Measurements from ENCODE around the gene IRF4.

Gene IRF4

DNA sequence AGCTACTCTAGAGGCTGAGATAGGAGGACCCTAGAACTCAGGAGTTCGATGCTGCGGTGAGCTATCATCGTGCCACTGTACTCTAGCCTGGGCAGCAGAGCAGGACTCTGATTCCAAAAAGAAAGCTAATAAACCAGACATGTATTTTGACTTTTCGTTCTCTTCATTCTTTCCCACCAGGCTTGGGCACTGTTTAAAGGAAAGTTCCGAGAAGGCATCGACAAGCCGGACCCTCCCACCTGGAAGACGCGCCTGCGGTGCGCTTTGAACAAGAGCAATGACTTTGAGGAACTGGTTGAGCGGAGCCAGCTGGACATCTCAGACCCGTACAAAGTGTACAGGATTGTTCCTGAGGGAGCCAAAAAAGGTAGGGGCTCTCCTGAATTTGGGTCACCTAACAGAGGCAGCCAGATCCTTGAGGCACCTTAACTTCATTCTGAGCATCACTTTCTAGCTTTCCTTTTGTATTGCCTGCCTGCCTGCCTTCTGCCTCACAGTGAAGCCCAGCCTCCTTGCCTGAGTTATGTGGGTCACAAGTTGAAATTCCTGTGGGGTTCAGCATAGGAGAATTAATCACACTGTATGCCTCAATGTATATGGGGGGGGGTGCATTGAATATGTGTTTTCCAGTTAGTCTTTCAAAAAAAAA, 3.2 kb downstream of the IRF4 start:
- H2BK12ac ChIP-seq (ENCODE audit: low read length), result peak overlapping the region; percentile 38
- no peak overlapping the region for H3K4me2 ChIP-seq (ENCODE audit: low read length)
- no peak overlapping the region for H3K14ac ChIP-seq (ENCODE audit: low read length)
- no peak overlapping the region for H3K4ac ChIP-seq (ENCODE audit: low read depth, low read length)
- H4K12ac ChIP-seq (ENCODE audit: low read depth, low read length), result no peak overlapping the region
- H4K91ac ChIP-seq (ENCODE audit: low read depth, low read length), result no peak overlapping the region
- H3K27ac ChIP-seq (ENCODE audit: low read depth, low read length), result no peak overlapping the region
- H3K4me1 ChIP-seq (ENCODE audit: control insufficient read depth in 1 of 2, insufficient read depth in 2 of 2, low read length in 2 of 2), result peaks cover 34 to 37% of the 10 kb centered on the region in 2 experiments
- H3K18ac ChIP-seq (ENCODE audit: low read length), result no peak overlapping the region
- no peak overlapping the region for H2AFZ ChIP-seq (ENCODE audit: insufficient read depth, low read length, poor library complexity)
- H3K4me3 ChIP-seq (ENCODE audit: low read depth, low read length), result no peak overlapping the region
- H3K79me1 ChIP-seq (ENCODE audit: low read length), result peaks cover 2% of the 10 kb centered on the region
- H2BK120ac ChIP-seq (ENCODE audit: insufficient read depth, low read length, poor library complexity), result no peak overlapping the region
- H3K23ac ChIP-seq (ENCODE audit: low read length), result no peak overlapping the region
- H4K8ac ChIP-seq (ENCODE audit: low read depth, low read length), result no peak overlapping the region
- WGBS (ENCODE audit: extremely low coverage, insufficient coverage, insufficient read length), result no CpG with 5 or more reads among the region's 13 CpGs
- H3K36me3 ChIP-seq (ENCODE audit: control insufficient read depth in 1 of 2, insufficient read depth in 2 of 2, low read length in 2 of 2), result no peaks in the 10 kb centered on the region
- H2AK5ac ChIP-seq (ENCODE audit: low read length), result no peak overlapping the region
- H3K9ac ChIP-seq (ENCODE audit: low read length), result no peak overlapping the region
- H3K79me2 ChIP-seq (ENCODE audit: control insufficient read depth, insufficient read depth, low read length, poor library complexity), result no peaks in the 10 kb centered on the region
- no peak overlapping the region for H2BK5ac ChIP-seq (ENCODE audit: low read depth, low read length, poor library complexity)
- H3K27me3 ChIP-seq (ENCODE audit: insufficient read depth, low read length), result peaks cover 36% of the 10 kb centered on the region
- no peak for DNase-seq
- H3K9me3 ChIP-seq (ENCODE audit: insufficient read depth, low read depth, low read length), result peaks cover 4% of the 10 kb centered on the region

DNA sequence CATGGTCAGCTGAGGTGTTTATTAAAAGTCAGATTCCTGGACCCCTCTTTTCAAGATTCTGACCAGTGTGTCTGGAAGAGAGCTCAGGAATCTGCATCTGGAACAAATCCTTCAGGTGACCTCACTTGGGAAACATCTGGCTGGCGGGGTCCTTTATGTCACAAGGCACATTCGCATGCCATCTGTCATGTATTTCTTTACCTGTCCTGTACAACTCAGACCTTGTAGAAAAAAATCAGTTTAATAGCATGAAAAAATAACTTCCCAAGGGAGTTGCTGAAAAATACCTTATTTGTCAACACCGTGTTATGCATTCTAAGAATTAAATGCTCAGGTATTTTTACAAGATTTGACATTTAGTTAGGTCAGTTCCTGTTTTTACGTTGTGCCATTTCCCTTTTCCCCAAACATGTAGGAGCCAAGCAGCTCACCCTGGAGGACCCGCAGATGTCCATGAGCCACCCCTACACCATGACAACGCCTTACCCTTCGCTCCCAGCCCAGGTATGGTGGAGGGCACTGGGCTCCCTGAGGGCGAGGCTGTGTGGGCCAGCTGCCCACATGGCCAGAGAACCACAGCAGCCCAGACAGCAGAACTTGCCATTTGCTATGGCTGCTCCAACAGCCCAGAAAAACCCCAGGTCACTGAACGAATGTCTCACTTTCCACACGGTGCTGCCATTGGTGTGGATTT, 4.0 kb downstream of the IRF4 start:
- Histone ChIP-seq H2BK120ac (ENCODE audit: insufficient read depth, low read length, poor library complexity) (peak overlapping the region; percentile 26), H2BK12ac (ENCODE audit: low read length) (peak overlapping the region; percentile 80), H2AFZ (ENCODE audit: insufficient read depth, low read length, poor library complexity) (no peak overlapping the region), H3K79me1 (ENCODE audit: low read length) (peaks cover 2% of the 10 kb centered on the region), H3K4me2 (ENCODE audit: low read length) (peak overlapping the region; percentile 14), H3K4me1 (ENCODE audit: control insufficient read depth in 1 of 2, insufficient read depth in 2 of 2, low read length in 2 of 2) (peaks cover 34 to 37% of the 10 kb centered on the region in 2 experiments), H3K14ac (ENCODE audit: low read length) (peak overlapping the region; percentile 64), H2AK5ac (ENCODE audit: low read length) (peak overlapping the region; percentile 39), H3K36me3 (ENCODE audit: control insufficient read depth in 1 of 2, insufficient read depth in 2 of 2, low read length in 2 of 2) (no peaks in the 10 kb centered on the region), H2BK5ac (ENCODE audit: low read depth, low read length, poor library complexity) (peak overlapping the region; percentile 21), H4K8ac (ENCODE audit: low read depth, low read length) (peak overlapping the region; percentile 42), H3K27me3 (ENCODE audit: insufficient read depth, low read length) (peaks cover 34% of the 10 kb centered on the region), H3K23ac (ENCODE audit: low read length) (no peak overlapping the region), H3K9ac (ENCODE audit: low read length) (no peak overlapping the region), H3K18ac (ENCODE audit: low read length) (peak overlapping the region; percentile 85), H3K79me2 (ENCODE audit: control insufficient read depth, insufficient read depth, low read length, poor library complexity) (no peaks in the 10 kb centered on the region), H3K4ac (ENCODE audit: low read depth, low read length) (no peak overlapping the region), H3K4me3 (ENCODE audit: low read depth, low read length) (no peak overlapping the region), H4K12ac (ENCODE audit: low read depth, low read length) (no peak overlapping the region), H3K27ac (ENCODE audit: low read depth, low read length) (peak overlapping the region; percentile 9), H4K91ac (ENCODE audit: low read depth, low read length) (peak overlapping the region; percentile 70), H3K9me3 (ENCODE audit: insufficient read depth, low read depth, low read length) (peaks cover 4% of the 10 kb centered on the region)
- WGBS (ENCODE audit: extremely low coverage, insufficient coverage, insufficient read length), result no CpG with 5 or more reads among the region's 10 CpGs
- peak in 1 of 2 donors; percentile 27 for DNase-seq

DNA sequence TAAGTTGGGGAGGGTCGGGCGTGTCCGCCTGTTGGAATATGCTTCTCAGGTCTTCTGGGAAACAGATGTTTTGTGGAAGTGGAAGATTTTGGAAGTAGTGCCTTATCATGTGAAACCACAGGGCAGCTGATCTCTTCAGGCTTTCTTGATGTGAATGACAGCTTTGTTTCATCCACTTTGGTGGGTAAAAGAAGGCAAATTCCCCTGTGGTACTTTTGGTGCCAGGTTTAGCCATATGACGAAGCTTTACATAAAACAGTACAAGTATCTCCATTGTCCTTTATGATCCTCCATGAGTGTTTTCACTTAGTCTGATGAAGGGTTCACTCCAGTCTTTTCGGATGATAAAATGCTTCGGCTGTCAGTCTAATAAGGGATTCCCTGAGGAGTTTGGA, 4.6 kb downstream of the IRF4 start:
- Histone ChIP-seq H3K27me3 (ENCODE audit: insufficient read depth, low read length) (peaks cover 29% of the 10 kb centered on the region), H3K9ac (ENCODE audit: low read length) (no peak overlapping the region), H2AK5ac (ENCODE audit: low read length) (peak overlapping the region; percentile 39), H3K79me2 (ENCODE audit: control insufficient read depth, insufficient read depth, low read length, poor library complexity) (no peaks in the 10 kb centered on the region), H3K4me2 (ENCODE audit: low read length) (no peak overlapping the region), H2BK120ac (ENCODE audit: insufficient read depth, low read length, poor library complexity) (no peak overlapping the region), H3K4ac (ENCODE audit: low read depth, low read length) (no peak overlapping the region), H3K23ac (ENCODE audit: low read length) (no peak overlapping the region), H4K91ac (ENCODE audit: low read depth, low read length) (peak overlapping the region; percentile 70), H3K14ac (ENCODE audit: low read length) (no peak overlapping the region), H2BK12ac (ENCODE audit: low read length) (peak overlapping the region; percentile 80), H2BK5ac (ENCODE audit: low read depth, low read length, poor library complexity) (no peak overlapping the region), H3K36me3 (ENCODE audit: control insufficient read depth in 1 of 2, insufficient read depth in 2 of 2, low read length in 2 of 2) (no peaks in the 10 kb centered on the region), H3K4me1 (ENCODE audit: control insufficient read depth in 1 of 2, insufficient read depth in 2 of 2, low read length in 2 of 2) (peaks cover 34 to 36% of the 10 kb centered on the region in 2 experiments), H3K79me1 (ENCODE audit: low read length) (peaks cover 2% of the 10 kb centered on the region), H3K18ac (ENCODE audit: low read length) (no peak overlapping the region), H3K4me3 (ENCODE audit: low read depth, low read length) (no peak overlapping the region), H2AFZ (ENCODE audit: insufficient read depth, low read length, poor library complexity) (no peak overlapping the region), H3K27ac (ENCODE audit: low read depth, low read length) (no peak overlapping the region), H4K12ac (ENCODE audit: low read depth, low read length) (no peak overlapping the region), H4K8ac (ENCODE audit: low read depth, low read length) (no peak overlapping the region), H3K9me3 (ENCODE audit: insufficient read depth, low read depth, low read length) (peaks cover 3% of the 10 kb centered on the region)
- no CpG with 5 or more reads among the region's 6 CpGs for WGBS (ENCODE audit: extremely low coverage, insufficient coverage, insufficient read length)
- no peak for DNase-seq

DNA sequence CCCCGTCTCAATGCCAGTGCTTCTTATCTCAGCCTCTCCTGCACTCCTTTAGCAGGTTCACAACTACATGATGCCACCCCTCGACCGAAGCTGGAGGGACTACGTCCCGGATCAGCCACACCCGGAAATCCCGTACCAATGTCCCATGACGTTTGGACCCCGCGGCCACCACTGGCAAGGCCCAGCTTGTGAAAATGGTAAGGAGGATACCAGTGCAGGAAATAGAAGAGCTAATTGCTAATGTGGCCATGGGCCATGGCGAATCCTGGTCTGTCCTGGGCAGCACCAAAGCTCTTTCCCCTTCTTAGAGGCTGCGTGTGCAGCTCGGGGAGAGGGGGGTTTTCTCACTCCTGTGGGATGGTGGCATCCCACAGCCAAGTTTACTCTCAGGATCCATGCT, 5.5 kb downstream of the IRF4 start:
- no peaks in the 10 kb centered on the region for H3K9me3 ChIP-seq (ENCODE audit: insufficient read depth, low read depth, low read length)
- H3K18ac ChIP-seq (ENCODE audit: low read length), result no peak overlapping the region
- no peaks in the 10 kb centered on the region for H3K79me2 ChIP-seq (ENCODE audit: control insufficient read depth, insufficient read depth, low read length, poor library complexity)
- no peak overlapping the region for H2AFZ ChIP-seq (ENCODE audit: insufficient read depth, low read length, poor library complexity)
- no peak overlapping the region for H4K12ac ChIP-seq (ENCODE audit: low read depth, low read length)
- no peak overlapping the region for H3K27ac ChIP-seq (ENCODE audit: low read depth, low read length)
- no peak overlapping the region for H3K4me2 ChIP-seq (ENCODE audit: low read length)
- peaks cover 2% of the 10 kb centered on the region for H3K79me1 ChIP-seq (ENCODE audit: low read length)
- no peak overlapping the region for H4K91ac ChIP-seq (ENCODE audit: low read depth, low read length)
- H3K9ac ChIP-seq (ENCODE audit: low read length), result no peak overlapping the region
- H2BK120ac ChIP-seq (ENCODE audit: insufficient read depth, low read length, poor library complexity), result no peak overlapping the region
- no peak overlapping the region for H3K4ac ChIP-seq (ENCODE audit: low read depth, low read length)
- WGBS (ENCODE audit: extremely low coverage, insufficient coverage, insufficient read length), result no CpG with 5 or more reads among the region's 13 CpGs
- no peak for DNase-seq
- H4K8ac ChIP-seq (ENCODE audit: low read depth, low read length), result no peak overlapping the region
- no peak overlapping the region for H2AK5ac ChIP-seq (ENCODE audit: low read length)
- H3K4me3 ChIP-seq (ENCODE audit: low read depth, low read length), result no peak overlapping the region
- H3K36me3 ChIP-seq (ENCODE audit: control insufficient read depth in 1 of 2, insufficient read depth in 2 of 2, low read length in 2 of 2), result no peaks in the 10 kb centered on the region
- no peak overlapping the region for H3K23ac ChIP-seq (ENCODE audit: low read length)
- no peak overlapping the region for H3K14ac ChIP-seq (ENCODE audit: low read length)
- H3K4me1 ChIP-seq (ENCODE audit: control insufficient read depth in 1 of 2, insufficient read depth in 2 of 2, low read length in 2 of 2), result peaks cover 29% of the 10 kb centered on the region in 2 experiments
- H3K27me3 ChIP-seq (ENCODE audit: insufficient read depth, low read length), result peaks cover 20% of the 10 kb centered on the region
- H2BK12ac ChIP-seq (ENCODE audit: low read length), result peak overlapping the region; percentile 6
- no peak overlapping the region for H2BK5ac ChIP-seq (ENCODE audit: low read depth, low read length, poor library complexity)

Data from trophoblast cell (in vitro differentiated cells and primary cell).